ENCODE measurements around the gene PLD2.
"Not testable (repeated sequence)": the region's sequence is repeated elsewhere in the genome, so short reads cannot be mapped to it uniquely, and the experiment has no call there.

Gene PLD2

DNA sequence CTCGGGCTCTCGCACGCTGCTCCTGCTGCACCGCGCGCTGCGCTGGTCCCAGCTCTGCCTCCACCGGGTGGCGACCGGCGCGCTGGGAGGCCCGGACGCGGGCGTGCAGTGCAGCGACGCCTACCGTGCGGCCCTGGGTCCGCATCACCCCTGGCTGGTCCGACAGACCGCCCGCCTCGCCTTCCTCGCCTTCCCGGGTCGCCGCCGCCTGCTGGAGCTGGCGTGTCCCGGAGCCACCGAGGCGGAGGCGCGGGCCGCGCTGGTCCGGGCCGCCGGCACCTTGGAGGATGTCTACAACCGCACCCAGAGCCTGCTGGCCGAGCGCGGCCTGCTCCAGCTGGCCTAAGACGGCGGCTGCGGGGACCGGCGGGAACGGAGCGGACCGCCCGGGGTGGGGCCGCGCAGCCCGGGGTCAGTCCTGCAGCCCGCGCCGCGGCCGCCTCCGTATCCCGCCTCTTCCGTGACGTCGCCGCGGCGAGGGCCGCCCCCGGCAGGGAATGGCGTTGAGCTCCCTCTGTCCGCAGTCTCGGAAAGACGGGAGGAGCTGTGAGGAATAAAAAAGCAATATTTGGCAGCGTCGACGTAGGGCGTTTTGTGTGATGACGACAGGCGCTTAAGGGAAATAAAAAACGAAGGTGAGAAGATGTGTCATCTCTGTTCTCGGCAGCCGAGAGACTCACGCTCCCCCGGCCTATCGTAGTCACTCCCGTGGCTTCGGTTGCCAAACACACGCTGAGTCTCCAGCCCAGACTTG is 16.8 kb upstream of the PLD2 start:
- DNase-seq = peak; percentile 79

DNA sequence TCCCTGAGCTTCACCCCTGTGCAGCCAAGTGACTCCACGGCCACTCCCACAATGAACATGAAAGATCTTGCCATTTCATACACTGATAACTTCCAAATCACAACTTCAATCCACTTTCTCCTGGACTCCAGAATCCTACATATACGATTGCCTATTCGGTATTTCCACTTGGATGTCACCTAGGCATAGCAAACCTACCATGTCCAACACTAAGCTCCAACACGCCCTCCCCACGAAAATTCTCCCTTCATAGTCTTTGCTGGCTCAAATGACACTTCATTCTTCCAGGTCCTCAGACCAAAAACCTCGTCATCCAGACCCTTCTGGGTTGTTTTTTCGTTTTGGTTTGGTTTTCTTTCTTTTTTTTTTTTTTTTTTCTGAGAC is 16.3 kb upstream of the PLD2 start:
- no peak for DNase-seq

DNA sequence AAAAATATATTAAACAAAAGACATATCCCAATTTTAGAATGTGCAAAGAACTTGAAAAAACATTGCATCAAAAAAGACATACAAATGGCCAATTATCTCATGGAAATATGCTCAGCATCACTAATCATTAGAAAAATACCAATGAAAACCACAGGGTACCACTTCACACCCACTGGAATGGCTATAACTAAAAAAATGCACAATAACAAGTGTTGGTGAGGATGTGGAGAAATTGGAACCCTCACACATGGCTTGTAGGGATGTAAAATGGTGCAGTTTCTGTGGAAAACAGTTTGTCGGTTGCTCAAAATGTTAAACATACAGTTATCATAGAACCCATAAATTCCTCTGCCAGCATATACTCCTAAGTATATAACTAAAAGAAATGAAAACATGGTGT is 11.8 kb upstream of the PLD2 start:
- no peak for DNase-seq

DNA sequence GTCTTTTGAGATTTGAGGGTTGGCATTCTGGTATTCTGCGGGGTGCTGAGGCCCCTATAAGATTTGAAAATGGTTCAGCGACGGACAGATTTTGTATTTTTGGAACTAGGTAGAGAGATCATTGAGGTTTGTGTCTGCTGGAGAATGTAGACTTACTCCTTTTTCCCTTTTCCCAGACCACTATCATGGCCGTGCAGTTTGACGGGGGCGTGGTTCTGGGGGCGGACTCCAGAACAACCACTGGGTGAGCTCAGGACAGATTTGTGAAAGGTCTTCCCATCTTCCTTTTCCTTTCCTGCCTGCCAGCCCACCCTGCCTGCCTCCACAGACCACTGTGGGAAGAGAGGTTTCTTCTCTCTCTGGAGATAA is 10.4 kb upstream of the PLD2 start:
- DNase-seq = peak; percentile 29

DNA sequence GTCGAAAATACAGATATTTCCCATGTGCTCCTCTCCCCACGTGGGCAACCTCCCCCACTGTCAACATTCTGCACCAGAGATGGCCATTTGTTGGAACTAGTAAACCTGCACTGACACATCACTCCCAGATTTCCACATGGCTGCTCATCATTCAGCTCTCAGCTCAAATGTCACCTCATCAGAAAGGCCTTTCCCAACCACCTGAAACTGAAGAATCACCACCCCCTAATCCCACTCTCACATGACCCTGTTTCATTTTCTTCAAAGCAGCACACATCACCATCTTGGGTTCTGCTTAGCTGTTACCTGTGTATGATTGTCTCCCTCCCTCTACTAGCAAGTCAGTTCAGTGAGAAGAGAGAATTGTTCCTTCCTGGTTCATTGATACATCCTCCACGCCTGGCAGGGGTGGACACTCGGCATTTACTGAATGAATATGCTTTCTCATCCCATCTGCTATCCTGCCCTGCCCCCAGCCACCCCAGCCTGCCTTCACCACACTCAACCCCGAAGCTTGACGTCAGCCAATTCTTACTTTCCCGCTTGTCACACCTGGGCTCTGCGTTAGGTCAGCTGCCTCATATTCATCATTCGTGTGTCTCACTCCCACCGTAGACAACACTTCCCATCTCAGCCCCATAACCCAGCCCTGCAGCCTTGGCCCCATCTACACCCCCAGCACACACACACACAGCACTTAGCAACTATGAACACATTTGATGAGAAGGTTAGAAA is 6.3 kb upstream of the PLD2 start:
- DNase-seq = peak; percentile 67

DNA sequence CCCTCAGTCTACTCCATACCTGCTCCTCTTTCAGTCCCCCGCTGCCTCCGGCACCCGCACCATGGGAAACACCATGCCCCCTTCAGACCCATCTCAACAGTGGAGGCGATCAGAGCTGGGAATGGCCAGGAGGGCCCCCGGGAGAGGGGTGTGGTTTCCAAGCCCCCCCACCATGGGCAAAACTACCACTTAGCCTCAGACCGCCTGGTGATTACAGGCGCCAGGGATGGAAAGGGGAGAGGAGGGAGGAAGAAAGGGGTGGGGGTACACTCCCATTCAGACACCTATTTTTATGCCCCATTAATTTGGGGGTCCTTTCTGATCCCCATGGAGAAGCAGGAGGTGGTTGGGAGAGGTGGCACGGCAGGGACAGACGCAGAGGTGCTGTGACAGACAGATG is 4.7 kb upstream of the PLD2 start, which contains the start of gene C17orf114:
C17orf114 (minus strand) TSS at position 101 of the 400 bp plus-strand sequence.
- DNase-seq = no peak

DNA sequence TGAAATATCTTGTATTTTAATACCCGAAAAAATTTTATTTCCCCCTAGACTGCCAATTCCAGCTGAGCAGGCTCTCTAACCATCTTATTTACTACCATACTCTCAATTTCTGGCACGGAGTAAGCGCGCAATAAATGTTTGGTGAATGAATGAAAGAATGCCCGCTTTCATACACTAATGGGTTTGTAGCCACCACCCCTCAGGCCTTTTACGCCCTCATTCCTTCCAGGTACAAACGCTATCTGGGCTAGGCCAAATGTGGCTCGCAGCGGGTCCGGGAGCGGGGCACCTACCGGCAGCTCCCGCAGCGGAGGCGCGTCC is 536 bp upstream of the PLD2 start:
- no peak for DNase-seq

DNA sequence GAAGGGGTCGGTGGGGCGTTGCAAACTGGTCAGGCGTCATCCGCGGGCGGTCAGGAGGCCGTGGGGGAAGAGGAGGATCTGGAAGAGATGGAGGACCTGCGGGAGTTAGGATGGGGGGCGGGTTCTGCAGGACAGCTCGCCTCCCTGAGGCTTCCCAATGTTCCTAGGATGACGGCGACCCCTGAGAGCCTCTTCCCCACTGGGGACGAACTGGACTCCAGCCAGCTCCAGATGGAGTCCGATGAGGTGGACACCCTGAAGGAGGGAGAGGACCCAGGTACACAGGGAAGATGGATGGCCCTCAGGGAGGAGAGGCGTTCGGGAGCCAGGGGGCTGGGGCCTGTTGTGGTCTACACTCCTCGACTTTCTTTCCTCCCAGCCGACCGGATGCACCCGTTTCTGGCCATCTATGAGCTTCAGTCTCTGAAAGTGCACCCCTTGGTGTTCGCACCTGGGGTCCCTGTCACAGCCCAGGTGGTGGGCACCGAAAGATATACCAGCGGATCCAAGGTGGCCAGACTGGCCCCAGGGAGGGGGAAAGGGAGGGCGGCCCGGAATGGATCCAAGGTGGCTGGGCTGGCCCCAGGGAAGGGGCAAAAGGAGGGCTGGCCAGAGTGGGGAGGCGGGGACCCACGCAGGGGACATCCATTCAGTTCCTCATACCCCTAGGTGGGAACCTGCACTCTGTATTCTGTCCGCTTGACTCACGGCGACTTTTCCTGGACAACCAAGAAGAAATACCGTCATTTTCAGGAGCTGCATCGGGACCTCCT is 839 bp downstream of the PLD2 start:
- no peak for DNase-seq

DNA sequence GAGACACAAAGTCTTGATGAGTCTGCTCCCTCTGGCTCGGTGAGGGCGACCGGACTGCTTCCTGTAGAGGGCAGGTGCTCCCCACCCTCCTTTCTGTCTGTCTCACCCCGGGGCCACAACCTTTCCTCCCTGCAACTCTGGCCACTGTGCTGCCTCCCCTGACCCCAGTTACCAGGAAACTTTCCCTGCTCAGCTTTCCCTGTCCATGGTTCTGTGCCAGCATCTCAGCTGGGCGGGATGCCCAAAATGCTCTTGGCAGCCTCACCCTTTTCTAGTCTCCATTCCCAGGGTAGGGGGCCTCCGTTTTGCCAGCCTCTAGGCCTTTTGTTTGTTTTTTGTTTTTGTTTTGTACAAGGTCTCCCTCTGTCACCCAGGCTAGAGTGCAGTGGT is 1.4 kb downstream of the PLD2 start:
- no peak for DNase-seq

DNA sequence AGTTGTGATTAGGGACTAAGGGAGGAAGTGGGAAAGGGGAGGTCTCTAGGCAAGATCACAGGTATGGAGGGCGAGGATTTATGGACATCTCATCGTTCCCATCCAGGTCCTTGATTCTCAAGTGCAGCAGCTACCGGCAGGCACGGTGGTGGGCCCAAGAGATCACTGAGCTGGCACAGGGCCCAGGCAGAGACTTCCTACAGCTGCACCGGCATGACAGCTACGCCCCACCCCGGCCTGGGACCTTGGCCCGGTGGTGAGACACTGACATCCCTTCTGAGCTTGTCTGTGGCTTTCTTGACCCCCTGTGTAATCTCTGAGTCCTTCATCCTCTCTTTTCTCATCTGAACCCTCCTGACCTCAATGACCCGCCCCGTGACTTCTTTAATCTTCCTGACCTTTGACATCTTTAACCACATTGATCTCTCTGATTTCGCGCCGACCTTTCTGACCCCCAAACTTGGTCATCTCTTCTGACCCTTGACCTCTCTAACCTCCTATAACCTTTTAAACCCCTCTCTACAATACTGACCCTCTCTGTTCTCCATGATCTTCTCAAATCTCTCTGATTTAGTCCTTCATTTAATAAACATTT is 3.8 kb downstream of the PLD2 start:
- no peak for DNase-seq

DNA sequence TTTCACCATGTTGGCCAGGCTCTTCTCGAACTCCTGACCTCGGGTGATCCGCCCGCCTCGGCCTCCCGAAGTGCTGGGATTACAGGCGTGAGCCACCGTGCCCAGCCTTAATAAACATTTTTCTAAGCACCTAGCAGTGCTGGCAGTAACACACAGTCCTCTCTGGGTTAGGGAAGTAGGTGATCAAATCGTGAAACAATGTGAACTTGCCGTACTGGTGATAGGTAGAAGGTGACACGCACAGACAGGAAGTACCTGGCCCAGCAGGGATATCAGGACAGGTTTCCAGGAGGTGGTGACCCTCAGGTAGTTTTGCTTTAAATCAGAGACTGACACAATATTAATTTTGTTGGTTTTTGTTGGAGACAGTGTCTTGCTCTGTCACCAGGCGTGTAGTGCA is 4.5 kb downstream of the PLD2 start:
- DNase-seq = no peak

DNA sequence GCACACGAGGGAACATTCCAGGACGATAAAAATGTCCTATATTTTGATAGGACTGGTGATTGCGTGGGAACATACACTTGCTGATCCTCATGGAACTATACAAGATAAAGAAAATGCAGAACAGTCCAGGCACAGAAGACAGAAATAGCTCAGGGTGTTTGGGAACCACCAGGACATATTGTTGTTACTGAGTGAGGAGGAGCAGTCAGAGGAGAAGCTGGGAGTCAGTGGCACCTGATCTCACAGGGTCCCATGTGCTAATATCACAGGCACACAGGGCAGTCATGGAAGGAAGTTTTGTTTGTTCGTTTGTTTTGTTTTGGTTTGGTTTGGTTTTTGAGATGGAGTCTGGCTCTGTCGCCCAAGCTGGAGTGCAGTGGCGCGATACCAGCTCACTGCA is 5.7 kb downstream of the PLD2 start:
- no peak for DNase-seq

DNA sequence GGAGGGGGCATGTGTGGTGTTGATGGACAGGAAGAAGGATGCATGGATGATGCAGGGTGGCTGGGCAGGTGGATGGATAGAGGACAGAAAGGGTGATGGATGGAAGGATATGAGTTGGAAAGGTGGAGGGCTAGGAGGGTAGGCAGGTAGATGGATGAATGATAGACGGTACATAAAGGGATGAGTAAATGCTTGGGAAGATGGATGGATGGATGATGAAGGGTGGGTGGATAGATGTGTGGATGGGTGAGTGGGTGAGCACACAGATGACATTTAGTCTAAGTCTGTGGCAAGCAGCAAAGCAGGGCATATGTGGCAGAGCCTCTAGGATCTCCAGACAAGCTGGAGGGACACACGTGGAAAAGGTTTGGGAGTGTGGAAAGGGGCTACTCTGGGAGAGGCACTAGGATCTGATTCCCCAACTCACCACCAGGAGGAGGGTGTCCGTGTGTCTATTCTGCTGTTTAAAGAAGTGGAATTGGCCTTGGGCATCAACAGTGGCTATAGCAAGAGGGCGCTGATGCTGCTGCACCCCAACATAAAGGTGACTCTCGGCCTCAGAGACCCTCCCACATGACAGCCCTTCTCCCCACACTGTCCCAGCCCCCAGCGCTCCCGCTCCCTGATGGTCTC is 8.2 kb downstream of the PLD2 start:
- no peak for DNase-seq

DNA sequence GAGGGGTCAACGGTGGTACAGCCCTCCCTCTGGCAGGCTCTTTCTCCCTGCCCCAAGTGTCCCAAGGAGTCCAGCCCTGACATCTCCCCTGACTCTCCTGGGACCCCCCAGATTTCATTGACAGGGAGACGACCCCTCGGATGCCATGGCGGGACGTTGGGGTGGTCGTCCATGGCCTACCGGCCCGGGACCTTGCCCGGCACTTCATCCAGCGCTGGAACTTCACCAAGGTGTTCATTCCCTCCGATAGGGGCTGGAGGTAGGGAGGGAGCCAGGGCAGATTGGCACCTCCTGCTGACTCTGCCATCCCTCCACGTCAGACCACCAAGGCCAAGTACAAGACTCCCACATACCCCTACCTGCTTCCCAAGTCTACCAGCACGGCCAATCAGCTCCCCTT is 9.9 kb downstream of the PLD2 start:
- no peak for DNase-seq

DNA sequence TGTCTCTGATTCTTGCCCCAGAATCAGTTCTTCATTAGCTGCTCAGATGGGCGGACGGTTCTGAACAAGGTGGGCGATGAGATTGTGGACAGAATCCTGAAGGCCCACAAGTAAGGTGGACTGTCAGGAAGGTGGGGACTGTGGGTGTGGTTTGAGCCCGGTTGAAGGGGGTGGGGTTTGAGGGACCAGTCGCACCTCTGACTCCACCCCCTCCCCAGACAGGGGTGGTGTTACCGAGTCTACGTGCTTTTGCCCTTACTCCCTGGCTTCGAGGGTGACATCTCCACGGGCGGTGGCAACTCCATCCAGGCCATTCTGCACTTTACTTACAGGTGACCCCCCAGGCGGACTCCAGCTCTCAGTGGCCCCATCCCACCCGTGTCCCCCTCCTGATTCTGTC is 11.3 kb downstream of the PLD2 start:
- DNase-seq = no peak

DNA sequence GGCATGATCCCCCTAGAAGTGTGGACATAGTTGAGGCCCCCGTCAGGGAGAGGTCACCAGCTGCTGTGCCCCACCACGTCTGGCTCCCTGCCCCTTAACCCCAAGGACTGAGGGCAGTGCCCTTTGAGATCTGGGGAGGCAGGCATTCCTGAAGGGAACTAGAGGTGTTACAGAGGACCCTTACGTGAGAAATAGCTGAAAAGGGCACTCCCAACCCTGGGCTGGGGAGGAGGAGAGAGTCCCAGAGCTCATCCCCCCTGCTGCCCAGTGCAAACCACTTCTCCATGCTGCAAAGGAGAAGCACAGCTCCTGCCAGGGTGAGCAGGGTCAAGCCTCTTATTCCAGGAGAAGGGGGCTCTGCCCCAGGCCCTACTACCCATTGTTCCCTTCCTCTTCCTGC is 15.9 kb downstream of the PLD2 start:
- no peak for DNase-seq

DNA sequence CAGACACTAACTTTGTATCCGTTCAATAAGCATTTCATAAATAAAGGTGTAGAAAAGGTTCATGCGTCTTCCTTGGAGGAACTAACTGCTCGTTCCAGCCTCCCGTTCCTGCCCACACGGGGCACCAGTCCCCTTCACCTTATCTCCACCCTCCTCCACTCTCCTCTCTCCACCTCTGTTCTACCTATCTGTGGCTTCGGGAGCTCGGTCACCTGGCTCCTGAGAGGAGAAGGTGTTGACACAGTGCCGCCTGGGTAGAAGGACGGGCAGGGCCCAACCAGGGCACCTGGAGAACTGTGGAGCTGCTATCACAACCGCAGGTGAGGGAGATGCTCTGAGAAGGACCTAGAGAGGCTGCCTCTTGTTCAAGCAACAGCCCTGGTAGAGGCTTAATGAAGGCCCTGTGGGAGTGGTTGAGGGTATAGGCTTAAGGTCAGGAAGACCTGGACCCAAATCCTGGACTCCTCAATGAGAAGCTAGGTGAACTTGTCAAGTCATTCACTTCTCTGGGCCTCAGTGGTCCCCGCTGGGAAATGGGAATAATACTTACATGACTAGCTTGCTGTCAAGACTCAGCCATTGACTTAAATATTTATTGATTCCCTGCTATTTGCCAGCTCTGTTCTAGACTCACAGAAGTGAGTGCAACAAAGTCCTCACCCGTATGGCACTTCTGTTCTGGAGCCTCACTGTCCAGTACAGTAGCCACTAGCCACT is 16.6 kb downstream of the PLD2 start:
- peak; percentile 25 for DNase-seq

DNA sequence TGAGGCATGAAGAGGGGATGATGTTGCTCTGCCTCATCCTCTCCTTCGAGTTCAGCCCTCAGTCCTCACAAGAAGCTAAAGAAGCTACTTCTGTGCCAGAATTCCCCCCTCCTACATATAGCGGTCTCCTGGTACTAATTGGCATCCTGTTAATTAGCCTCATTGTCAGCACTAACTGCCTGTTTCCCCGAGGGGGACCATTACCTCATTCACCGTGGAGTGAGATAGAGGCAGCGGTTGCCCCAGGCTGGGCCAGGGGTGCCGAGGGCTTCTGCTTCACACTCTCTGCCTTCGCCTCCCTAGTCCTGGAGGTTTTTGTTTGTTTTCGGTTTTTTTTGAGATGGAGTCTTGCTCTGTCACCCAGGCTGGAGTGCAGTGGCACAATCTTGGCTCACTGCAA is 20.4 kb downstream of the PLD2 start:
- DNase-seq = no peak

DNA sequence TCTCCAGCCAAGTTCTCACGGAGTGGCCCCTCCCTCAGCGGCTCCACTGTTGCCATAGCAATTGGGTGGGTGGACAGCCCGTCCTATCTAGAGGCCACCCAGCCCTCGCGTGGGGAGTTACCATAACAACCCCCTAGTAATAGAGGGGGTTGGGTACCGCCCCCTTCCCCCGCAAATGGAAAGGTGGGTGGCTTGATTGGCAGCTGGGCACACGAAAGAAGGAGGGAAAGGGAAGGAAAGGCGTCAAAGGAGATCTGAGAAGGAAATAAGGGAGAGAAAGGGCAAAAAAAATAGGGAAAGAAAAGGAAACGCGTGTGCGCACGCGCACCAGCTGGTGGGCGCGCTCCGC is 25.9 kb downstream of the PLD2 start:
- DNase-seq = not testable (repeated sequence)

DNA sequence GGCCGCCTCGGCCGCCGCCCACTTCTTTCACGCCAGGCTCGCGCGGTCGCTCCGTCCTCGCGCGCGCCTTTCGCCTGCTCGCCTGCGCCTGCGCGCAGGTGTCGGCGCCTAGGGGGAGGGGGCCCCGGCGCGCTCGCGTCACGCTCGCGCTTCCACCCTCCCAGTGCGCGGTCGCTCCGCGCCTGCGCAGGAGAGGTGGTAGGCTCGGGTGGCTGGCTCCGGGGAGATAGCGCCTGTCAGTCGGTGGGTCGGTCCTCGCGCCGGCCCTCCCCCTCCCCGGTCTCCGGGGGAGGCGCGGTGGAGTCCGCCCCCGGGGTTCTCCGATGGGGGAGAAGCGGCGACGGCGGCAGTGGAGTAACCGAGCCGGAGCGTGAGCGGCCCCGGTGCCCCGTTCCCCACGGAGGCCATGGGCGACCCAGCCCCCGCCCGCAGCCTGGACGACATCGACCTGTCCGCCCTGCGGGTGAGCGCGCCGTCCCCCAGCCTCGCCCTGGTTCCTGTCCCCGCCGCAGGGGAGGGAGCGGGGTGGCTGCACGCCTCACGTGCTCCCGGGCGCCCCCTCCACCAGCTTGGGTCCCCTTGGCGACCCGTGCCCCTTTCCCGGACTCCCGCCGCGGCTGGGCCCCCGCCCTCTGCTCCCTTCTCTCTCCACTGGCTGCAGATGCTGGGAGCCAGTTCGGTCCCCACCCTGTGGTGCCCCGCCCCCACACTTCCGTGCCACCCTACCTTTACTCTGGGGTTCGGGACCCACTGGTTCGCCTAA is 26.4 kb downstream of the PLD2 start, which contains the start of gene MINK1:
MINK1 (plus strand) TSS at position 163 of the 763 bp plus-strand sequence; CDS start at position 407, 244 bp downstream.
- DNase-seq = peak; percentile 78

DNA sequence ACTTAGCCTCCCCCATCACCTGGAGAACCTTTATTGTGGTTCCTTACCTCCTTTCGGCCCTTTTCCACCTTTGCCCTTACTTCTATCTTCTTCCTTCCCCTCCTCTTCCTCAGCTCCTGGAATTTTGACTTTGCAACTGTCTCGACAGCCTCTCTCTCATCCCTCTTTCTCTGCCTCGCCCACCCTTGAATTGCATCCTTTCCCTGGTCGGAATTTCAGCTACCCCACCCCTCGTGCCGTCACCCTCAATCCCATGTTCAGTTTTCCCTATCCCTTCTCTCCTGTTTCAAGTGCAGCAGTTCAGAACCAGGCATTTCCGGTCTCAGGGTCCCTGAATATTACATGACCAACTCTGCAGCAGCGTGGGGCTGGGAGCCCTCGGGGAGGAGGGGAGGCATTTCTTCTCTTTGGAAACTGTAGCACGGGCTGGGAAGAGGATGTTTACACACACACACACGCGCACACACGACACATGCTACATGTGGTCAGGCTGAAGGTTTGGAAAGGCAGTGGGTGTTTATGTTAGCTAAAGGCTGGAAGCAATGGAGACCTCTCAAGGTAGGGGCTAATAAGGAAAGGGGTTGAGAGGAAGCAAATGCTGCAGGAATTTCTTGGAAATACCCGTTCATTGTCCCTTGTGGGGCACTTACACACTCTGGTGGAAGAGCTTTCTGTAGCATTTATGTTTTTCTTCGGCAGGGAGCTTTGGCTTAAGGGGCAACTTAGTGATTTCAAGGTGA is 27.2 kb downstream of the PLD2 start:
- peak; percentile 28 for DNase-seq
